SH-SY5Y (cell line): ENCODE data around the gene HEPACAM2.

Experiments used
- GATA2 ChIP-seq: IDR thresholded peaks from 2 replicates; pipeline ENCODE4 v1.6.1; 2011; ENCODE audit warnings: mild to moderate bottlenecking, low read depth, low read length
- GATA3 ChIP-seq: IDR thresholded peaks from 2 replicates; pipeline ENCODE4 v1.6.1; 2011; ENCODE audit warnings: low read depth, mild to moderate bottlenecking, low read length, moderate library complexity

DNA sequence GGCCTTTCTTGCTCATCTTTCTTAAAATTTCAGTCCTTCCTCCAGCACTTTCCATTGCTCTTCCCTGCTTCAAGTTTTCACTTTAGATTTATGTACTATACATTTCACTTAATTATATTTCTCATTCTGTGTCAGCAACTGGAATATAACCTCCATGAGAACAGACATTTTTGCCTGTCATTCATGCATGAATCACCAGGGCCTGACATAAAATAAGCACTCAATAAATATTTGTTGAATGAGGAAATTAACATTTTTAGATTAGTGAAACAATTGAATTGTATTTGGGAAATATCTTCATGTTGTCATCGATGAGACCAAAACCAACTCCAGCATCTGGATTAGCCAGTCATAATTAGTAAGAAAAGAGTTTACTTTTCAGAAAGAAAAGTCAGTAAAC is 84.1 kb downstream of the HEPACAM2 start:
- TF ChIP-seq GATA3: no peak
- TF ChIP-seq GATA2: no peak
